Measurements from ENCODE around the gene CACNA2D2. TPM values are rescaled to one million over a fixed set of nuclear protein-coding genes. Genes with fewer than 3 reads are reported as not detected.

Gene CACNA2D2
- polyA plus RNA-seq, 1 of the 3 experiments (the other 2 are of a cell fraction), result 1.1 TPM

- ChIA-PET POLR2A (no interaction called here), CTCF (interaction anchor here (1.2 to 2.4 kb wide), 2 partner anchors 43 to 63 kb away, joined by 7 to 10 read pairs; no protein-coding TSS in a partner anchor)
- WGBS (ENCODE audit: low lambda C conversion rate), result 27% methylated on average over 4 of the region's 4 CpGs
These were observed 23.9 kb downstream of the CACNA2D2 start for GRCh38 chr3:50479523-50479922.

GRCh38 chr3:50478671-50479260 lies 24.7 kb downstream of the CACNA2D2 start:
- ChIA-PET POLR2A (no interaction called here), CTCF (interaction anchor here (1.0 kb wide), 1 partner anchor 65 kb away, joined by 4 read pairs; no protein-coding TSS in a partner anchor)
- Histone ChIP-seq H3K4me1 (ENCODE audit: control insufficient read depth in 1 of 2, insufficient read depth in 2 of 2, low read depth in 1 of 2, low read length in 1 of 2) (peaks cover 0 to 53% of the 10 kb centered on the region in 2 experiments; a peak in 1 of 4 replicates), H3K4me3 (ENCODE audit: low read depth in 2 of 2, low read length in 1 of 2) (no peak overlapping the region), H3F3A (replicated peaks; ENCODE audit: insufficient read depth) (no peaks in the 10 kb centered on the region), H3K36me3 (replicated peaks in 1 of 2; ENCODE audit: control insufficient read depth in 1 of 2, insufficient read depth in 2 of 2, low read length in 1 of 2) (no peaks in the 10 kb centered on the region), H3K9me2 (no peaks in the 10 kb centered on the region), H4K20me1 (ENCODE audit: insufficient read depth) (no peaks in the 10 kb centered on the region), H3K9me3 (no peaks in the 10 kb centered on the region), H3K4me2 (no peak overlapping the region), H3K79me2 (ENCODE audit: insufficient read depth) (no peaks in the 10 kb centered on the region), H2AFZ (ENCODE audit: low read depth) (no peak overlapping the region), H3K27ac (ENCODE audit: low read depth in 2 of 2, low read length in 1 of 2) (peak overlapping the region in 1 of 2 experiments; percentile 60; a peak in 2 of 4 replicates), H3K9ac (no peak overlapping the region), H3K27me3 (ENCODE audit: insufficient read depth) (no peaks in the 10 kb centered on the region)
- 73% methylated on average over 2 of the region's 2 CpGs for WGBS (ENCODE audit: low lambda C conversion rate)
- DNase-seq, result no peak
- no peak for TF ChIP-seq EP300 (IDR thresholded peaks at IDR 0.05; ENCODE audit: borderline replicate concordance in 1 of 2, low read depth in 1 of 2, low read length in 1 of 2)
- TF ChIP-seq MAX (IDR thresholded peaks at IDR 0.05; ENCODE audit: low read depth), result no peak
- no peak for TF ChIP-seq FOSL2 (IDR thresholded peaks at IDR 0.05; ENCODE audit: borderline replicate concordance, low read depth)
- TF ChIP-seq CHD2 (IDR thresholded peaks at IDR 0.05; ENCODE audit: low read length, partially characterized antibody), result no peak
- TF ChIP-seq TCF12 (IDR thresholded peaks at IDR 0.05), result no peak

More at GRCh38 chr3:50479523-50479922, 23.9 kb downstream of the CACNA2D2 start:
- Histone ChIP-seq H3K4me2 (no peak overlapping the region), H3F3A (replicated peaks; ENCODE audit: insufficient read depth) (no peaks in the 10 kb centered on the region), H2AFZ (ENCODE audit: low read depth) (no peak overlapping the region), H3K27me3 (ENCODE audit: insufficient read depth) (no peaks in the 10 kb centered on the region), H3K79me2 (ENCODE audit: insufficient read depth) (no peaks in the 10 kb centered on the region), H3K9me3 (no peaks in the 10 kb centered on the region), H3K9ac (no peak overlapping the region), H3K9me2 (no peaks in the 10 kb centered on the region), H4K20me1 (ENCODE audit: insufficient read depth) (no peaks in the 10 kb centered on the region), H3K36me3 (replicated peaks in 1 of 2; ENCODE audit: control insufficient read depth in 1 of 2, insufficient read depth in 2 of 2, low read length in 1 of 2) (no peaks in the 10 kb centered on the region), H3K27ac (ENCODE audit: low read depth in 2 of 2, low read length in 1 of 2) (peak overlapping the region in 1 of 2 experiments; percentile 60; a peak in 2 of 4 replicates), H3K4me1 (ENCODE audit: control insufficient read depth in 1 of 2, insufficient read depth in 2 of 2, low read depth in 1 of 2, low read length in 1 of 2) (peaks cover 0 to 60% of the 10 kb centered on the region in 2 experiments; a peak in 1 of 4 replicates), H3K4me3 (ENCODE audit: low read depth in 2 of 2, low read length in 1 of 2) (no peak overlapping the region)
- DNase-seq, result peak; percentile 51
- TF ChIP-seq RCOR1 (IDR thresholded peaks at IDR 0.05; ENCODE audit: low read length) (0 out of 2 replicates have a peak, but pooled peaks have one; percentile 31), SMC3 (IDR thresholded peaks at IDR 0.05; ENCODE audit: low read depth, low read length) (no peak)

- no peak overlapping the region; a peak in 1 of 4 replicates for H3K27ac ChIP-seq (ENCODE audit: low read depth in 2 of 2, low read length in 1 of 2)
These were observed 25.4 kb downstream of the CACNA2D2 start for GRCh38 chr3:50478051-50478450.

More at GRCh38 chr3:50478051-50478450, 25.4 kb downstream of the CACNA2D2 start:
- H4K20me1 ChIP-seq (ENCODE audit: insufficient read depth), result no peaks in the 10 kb centered on the region
- no peak overlapping the region for H3K4me2 ChIP-seq
- no peaks in the 10 kb centered on the region for H3K36me3 ChIP-seq (replicated peaks in 1 of 2; ENCODE audit: control insufficient read depth in 1 of 2, insufficient read depth in 2 of 2, low read length in 1 of 2)
- TF ChIP-seq NRF1 (IDR thresholded peaks at IDR 0.05; ENCODE audit: low read depth, low read length), result no peak
- TF ChIP-seq FOSL2 (IDR thresholded peaks at IDR 0.05; ENCODE audit: borderline replicate concordance, low read depth), result no peak
- TF ChIP-seq EP300 (IDR thresholded peaks at IDR 0.05; ENCODE audit: borderline replicate concordance in 1 of 2, low read depth in 1 of 2, low read length in 1 of 2), result no peak
- TF ChIP-seq IRF3 (IDR thresholded peaks at IDR 0.05; ENCODE audit: low read depth, low read length), result no peak
- TF ChIP-seq REST (IDR thresholded peaks at IDR 0.05; ENCODE audit: low read depth, low read length), result no peak
- TF ChIP-seq CHD2 (IDR thresholded peaks at IDR 0.05; ENCODE audit: low read length, partially characterized antibody), result no peak
- TF ChIP-seq FOXM1 (IDR thresholded peaks at IDR 0.05; ENCODE audit: low read depth), result no peak
- TF ChIP-seq USF2 (IDR thresholded peaks at IDR 0.05; ENCODE audit: borderline replicate concordance, low read depth, low read length), result no peak
- no peak for TF ChIP-seq TAF1 (IDR thresholded peaks at IDR 0.05; ENCODE audit: borderline replicate concordance, low read depth, low read length)
- H3K9me3 ChIP-seq, result no peaks in the 10 kb centered on the region
- H3K27me3 ChIP-seq (ENCODE audit: insufficient read depth), result no peaks in the 10 kb centered on the region
- no peak overlapping the region for H3K9ac ChIP-seq
- H2AFZ ChIP-seq (ENCODE audit: low read depth), result no peak overlapping the region
- ChIA-PET CTCF (interaction anchor here (0.6 to 1.0 kb wide), 3 partner anchors 12 to 65 kb away, joined by 3 to 4 read pairs (median 3); no protein-coding TSS in a partner anchor), POLR2A (no interaction called here)
- H3K79me2 ChIP-seq (ENCODE audit: insufficient read depth), result no peaks in the 10 kb centered on the region
- H3K9me2 ChIP-seq, result no peaks in the 10 kb centered on the region
- no peak for DNase-seq
- peaks cover 0 to 46% of the 10 kb centered on the region in 2 experiments; a peak in 1 of 4 replicates for H3K4me1 ChIP-seq (ENCODE audit: control insufficient read depth in 1 of 2, insufficient read depth in 2 of 2, low read depth in 1 of 2, low read length in 1 of 2)
- 81% methylated on average over 4 of the region's 7 CpGs for whole genome bisulfite sequencing (ENCODE audit: low lambda C conversion rate)
- no peak overlapping the region for H3K4me3 ChIP-seq (ENCODE audit: low read depth in 2 of 2, low read length in 1 of 2)
- H3F3A ChIP-seq (replicated peaks; ENCODE audit: insufficient read depth), result no peaks in the 10 kb centered on the region

Data from SK-N-SH (cell line).